GM12878 (cell line): ENCODE results near the gene UCN2. TPM values are rescaled to one million over a fixed set of nuclear protein-coding genes. Genes with fewer than 3 reads are reported as not detected.

Experiments
- ATAC-seq: fragments of 200-7000 bp; cut with Tn5 transposase; 3 replicates; pipeline ENCODE4 v1.9.1; 2020; ENCODE audit warnings: mild to moderate bottlenecking, moderate library complexity
- BruUV-seq: library from RNA; stranded (reverse); fragments of 400-500 nt; replicated peaks from 2 replicates; lab custom pipeline; 2021; lab: Mats Ljungman, UMichigan
- CTCF ChIA-PET: fragments of 300-600 bp; sonication (Branson Sonifier 250); formaldehyde crosslinking; extraction: SDS; loops from one replicate; lab custom pipeline; 2021; ENCODE audit warnings: inconsistent platforms; lab: Yijun Ruan, JAX
- POLR2A ChIA-PET: fragments of 350-600 bp; formaldehyde crosslinking; extraction: SDS; loops from one replicate; lab custom pipeline; 2021; ENCODE audit warnings: inconsistent platforms; lab: Charles Lee
- RAD21 ChIA-PET: fragments of 300-600 bp; sonication (Branson Sonifier 250); formaldehyde crosslinking; loops from one replicate; lab custom pipeline; 2023; ENCODE audit warnings: antibody characterized with exemption; ENCODE audit not compliant: unreplicated experiment; lab: Charles Lee
- SMC1A ChIA-PET: fragments of 300-600 bp; sonication (Branson Sonifier 250); formaldehyde crosslinking; loops from one replicate; lab custom pipeline; 2023; ENCODE audit not compliant: unreplicated experiment, uncharacterized antibody; lab: Charles Lee
- DNase-seq: peaks from one replicate; pipeline ENCODE4 v3.0.0-alpha.2; 2011; ENCODE audit warnings: low read depth, low spot score
- FAIRE-seq: peaks from 3 replicates; lab custom pipeline; 2011; peaks lifted over from hg19 to GRCh38; lab: Jason Lieb, UNC
- H2AFZ ChIP-seq: 2 replicates; pipeline ENCODE4 v1.6.0; 2011; ENCODE audit warnings: low read depth, low read length, control low read depth; ENCODE audit not compliant: control insufficient read depth
- H3K27ac ChIP-seq: 2 replicates; pipeline ENCODE4 v1.5.1; 2011; ENCODE audit warnings: control low read depth; ENCODE audit not compliant: control insufficient read depth, insufficient read depth
- H3K27me3 ChIP-seq, 2 experiments: replicated peaks in 1 of 2; 2 replicates each; pipeline versions ENCODE4 v1.6.0 to v1.6.1; 2011; ENCODE audit warnings: low read length in 1 of 2; ENCODE audit not compliant: control insufficient read depth in 2 of 2, insufficient read depth in 2 of 2
- H3K36me3 ChIP-seq, 2 experiments: 2 replicates each; pipeline ENCODE4 v1.5.1; 2011; ENCODE audit warnings: low read length in 1 of 2; ENCODE audit not compliant: control insufficient read depth in 2 of 2, insufficient read depth in 2 of 2
- H3K4me1 ChIP-seq: 2 replicates; pipeline ENCODE4 v1.6.1; 2011; ENCODE audit warnings: mild to moderate bottlenecking, low read length, moderate library complexity, mixed read lengths; ENCODE audit not compliant: control insufficient read depth, insufficient read depth
- H3K4me2 ChIP-seq: 2 replicates; pipeline ENCODE4 v1.6.0; 2011; ENCODE audit warnings: control low read depth; ENCODE audit not compliant: control insufficient read depth, insufficient read depth
- H3K4me3 ChIP-seq: fragments of 200-600 bp; sonication (generic); 2 replicates; pipeline ENCODE4 v1.5.1; 2016
- H3K79me2 ChIP-seq: 2 replicates; pipeline ENCODE4 v1.6.0; 2011; ENCODE audit warnings: low read length; ENCODE audit not compliant: control insufficient read depth, insufficient read depth
- H3K9ac ChIP-seq: 2 replicates; pipeline ENCODE4 v1.8.0; 2011; ENCODE audit warnings: low read length, control low read depth, mixed read lengths; ENCODE audit not compliant: control insufficient read depth, insufficient read depth
- H3K9me3 ChIP-seq: replicated peaks from 3 replicates; pipeline ENCODE4 v1.5.1; 2011; ENCODE audit warnings: mild to moderate bottlenecking, low read length; ENCODE audit not compliant: control insufficient read depth, insufficient read depth
- H4K20me1 ChIP-seq: 2 replicates; pipeline ENCODE4 v1.6.0; 2011; ENCODE audit not compliant: control insufficient read depth, insufficient read depth
- ATF7 ChIP-seq: fragments of 450-650 bp; IDR thresholded peaks from 2 replicates; pipeline ENCODE4 v1.6.1; 2016; ENCODE audit warnings: low read depth, mild to moderate bottlenecking
- BRCA1 ChIP-seq: IDR thresholded peaks from 2 replicates; pipeline ENCODE4 v1.6.1; 2011; ENCODE audit warnings: low read depth, low read length, improper control_type of control experiment
- CEBPB ChIP-seq, 2 experiments: fragments of 150-350 bp in 1 of 2; IDR thresholded peaks; 2 replicates each; pipeline ENCODE4 v1.6.1; 2012 to 2014; ENCODE audit warnings: low read depth in 2 of 2, low read length in 2 of 2, borderline replicate concordance in 1 of 2, inconsistent platforms in 1 of 2
- EGR1 ChIP-seq, 2 experiments: IDR thresholded peaks; 1 replicate in 1 of 2; 2 replicates in 1 of 2; pipeline ENCODE4 v1.6.1; 2011 to 2012; ENCODE audit warnings: low read depth in 2 of 2, low read length in 2 of 2, borderline replicate concordance in 1 of 2, mild to moderate bottlenecking in 1 of 2, moderate library complexity in 1 of 2
- HCFC1 ChIP-seq: fragments of 150-350 bp; IDR thresholded peaks from 2 replicates; pipeline ENCODE4 v1.6.1; 2014; ENCODE audit warnings: low read length
- HDGF ChIP-seq: fragments of 450-650 bp; IDR thresholded peaks from 2 replicates; pipeline ENCODE4 v1.6.1; 2016; ENCODE audit warnings: antibody characterized with exemption
- IKZF2 ChIP-seq, 2 experiments: fragments of 450-650 bp; IDR thresholded peaks; 2 replicates each; pipeline ENCODE4 v1.6.1; 2017; ENCODE audit warnings: mild to moderate bottlenecking in 2 of 2, moderate library complexity in 2 of 2
- IRF4 ChIP-seq: IDR thresholded peaks from 2 replicates; pipeline ENCODE4 v1.6.1; 2011; ENCODE audit warnings: low read depth, low read length
- NFXL1 ChIP-seq: fragments of 450-650 bp; IDR thresholded peaks from 2 replicates; pipeline ENCODE4 v1.6.1; 2017; ENCODE audit warnings: antibody characterized with exemption, mild to moderate bottlenecking, borderline replicate concordance
- NR2C1 ChIP-seq: fragments of 450-650 bp; IDR thresholded peaks from 2 replicates; pipeline ENCODE4 v1.6.1; 2017; ENCODE audit warnings: antibody characterized with exemption, mild to moderate bottlenecking, moderate library complexity
- NR2C2 ChIP-seq: IDR thresholded peaks from 2 replicates; pipeline ENCODE4 v1.6.1; 2011; ENCODE audit warnings: borderline replicate concordance, low read depth; ENCODE audit not compliant: control insufficient read depth, insufficient read length
- PML ChIP-seq: IDR thresholded peaks from 2 replicates; pipeline ENCODE4 v1.6.1; 2012; ENCODE audit warnings: low read length, inconsistent platforms
- POLR2AphosphoS5 ChIP-seq: IDR thresholded peaks from 2 replicates; pipeline ENCODE4 v1.6.1; 2011; ENCODE audit warnings: mild to moderate bottlenecking, low read length, inconsistent platforms
- SMC3 ChIP-seq: IDR thresholded peaks from 2 replicates; pipeline ENCODE4 v1.6.1; 2011; ENCODE audit warnings: low read length, improper control_type of control experiment, borderline replicate concordance
- SUPT20H ChIP-seq: IDR thresholded peaks from 2 replicates; pipeline ENCODE4 v1.6.1; 2011; ENCODE audit warnings: low read depth, mild to moderate bottlenecking, low read length, moderate library complexity, borderline replicate concordance; ENCODE audit not compliant: control insufficient read depth
- TCF12 ChIP-seq: IDR thresholded peaks from 2 replicates; pipeline ENCODE4 v1.6.1; 2011; ENCODE audit warnings: low read depth, mild to moderate bottlenecking, low read length
- ZNF24 ChIP-seq: fragments of 450-650 bp; IDR thresholded peaks from 2 replicates; pipeline ENCODE4 v1.6.1; 2017; ENCODE audit warnings: antibody characterized with exemption, mild to moderate bottlenecking
- WGBS: methylation state at CpG from one replicate; pipeline ENCODE4 v1.1.6; 2016; ENCODE audit warnings: low lambda C conversion rate; ENCODE audit not compliant: insufficient replicate concordance, insufficient coverage; ENCODE audit errors: missing lambda C conversion rate; 5-methylcytosine and 5-hydroxymethylcytosine counted together
- in situ Hi-C: fragments of 300-500 bp; cut with MboI; formaldehyde crosslinking; loops from 9 replicates; pipeline ENCODE4 v1.14.3; 2018; ENCODE audit warnings: mixed read lengths
- intact Hi-C: fragments of 100-400 bp; cut with micrococcal nuclease; formaldehyde crosslinking; loops from one replicate; pipeline ENCODE4 v1.14.2; 2022; ENCODE audit not compliant: unreplicated experiment
- polyA plus RNA-seq, 11 experiments: library from polyadenylated mRNA; depleted of rRNA in 4 of 11; unstranded in 6 of 11; stranded (reverse) in 5 of 11; fragments of >200 nt; fragmentation: Nextera tagmentation in 4 of 11; fragmentation: Illumina TruSeq in 1 of 11; extraction: Ambion mirVana in 4 of 11; extraction: Trizol in 1 of 11; gene quantifications; 1 replicate in 1 of 11; 2 replicates in 10 of 11; pipeline versions ENCODE4 v1.2.1 to v1.2.3, GENCODE V29; 2011 to 2016; ENCODE audit warnings: inconsistent platforms in 2 of 11, missing spikeins in 2 of 11, low read depth in 1 of 11
- total RNA-seq, 4 experiments: library from RNA; depleted of rRNA in 3 of 4; stranded (reverse); fragments of >200 nt in 3 of 4; fragmentation: Illumina TruSeq in 1 of 4; extraction: Trizol in 1 of 4; gene quantifications; 2 replicates each; pipeline versions ENCODE4 v1.2.1 to v1.2.3, GENCODE V29; 2013 to 2021
- TF ChIP-seq, protein P1 (sequence below): fragments of 450-650 bp; IDR thresholded peaks from 2 replicates; pipeline ENCODE4 v1.6.1; 2016; ENCODE audit warnings: mild to moderate bottlenecking

UCN2 gene
- total and polyA plus RNA-seq, 10 of the 15 experiments (the other 5 are each of a cell fraction or from before 2014, with no cell fraction given) = 0.05 TPM; not detected in 9

DNA sequence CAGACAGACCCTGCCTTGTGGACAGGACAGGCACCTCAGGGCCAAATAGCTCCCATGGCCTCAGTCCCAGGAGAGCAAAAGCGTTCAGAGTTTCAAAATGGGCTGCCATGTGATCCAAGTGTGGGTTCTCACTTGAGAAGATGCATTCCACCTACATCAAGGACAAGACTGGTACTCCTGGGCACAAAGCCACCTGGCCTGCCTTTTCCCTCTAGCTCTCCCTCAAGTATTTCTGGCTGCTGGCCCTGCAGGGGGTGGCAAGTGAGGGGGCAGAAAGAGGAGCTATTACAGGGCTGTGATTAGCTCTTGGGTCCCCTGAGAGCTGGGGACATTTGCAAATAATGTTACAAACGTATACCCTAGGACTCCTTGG, 38.0 kb upstream of the UCN2 start:
- TF ChIP-seq EGR1 (IDR thresholded peaks at IDR 0.05; ENCODE audit: borderline replicate concordance in 1 of 2, low read depth in 2 of 2, low read length in 2 of 2) = no peak
- TF ChIP-seq IKZF2 (IDR thresholded peaks at IDR 0.05) = no peak
- no peak for TF ChIP-seq SUPT20H
- TF ChIP-seq PML = no peak
- TF ChIP-seq SMC3 = no peak
- TF ChIP-seq NR2C2 = no peak
- TF ChIP-seq TCF12 = no peak
- TF ChIP-seq IRF4 = no peak
- TF ChIP-seq NR2C1 = no peak
- no peak for TF ChIP-seq ZNF24
- no peak for TF ChIP-seq CEBPB (IDR thresholded peaks at IDR 0.05; ENCODE audit: borderline replicate concordance in 1 of 2, low read depth in 2 of 2, low read length in 2 of 2)
- TF ChIP-seq HCFC1 = no peak
- no peak for TF ChIP-seq NFXL1
- no peak for TF ChIP-seq POLR2AphosphoS5
- no peak for TF ChIP-seq HDGF
- TF ChIP-seq, protein P1, sequence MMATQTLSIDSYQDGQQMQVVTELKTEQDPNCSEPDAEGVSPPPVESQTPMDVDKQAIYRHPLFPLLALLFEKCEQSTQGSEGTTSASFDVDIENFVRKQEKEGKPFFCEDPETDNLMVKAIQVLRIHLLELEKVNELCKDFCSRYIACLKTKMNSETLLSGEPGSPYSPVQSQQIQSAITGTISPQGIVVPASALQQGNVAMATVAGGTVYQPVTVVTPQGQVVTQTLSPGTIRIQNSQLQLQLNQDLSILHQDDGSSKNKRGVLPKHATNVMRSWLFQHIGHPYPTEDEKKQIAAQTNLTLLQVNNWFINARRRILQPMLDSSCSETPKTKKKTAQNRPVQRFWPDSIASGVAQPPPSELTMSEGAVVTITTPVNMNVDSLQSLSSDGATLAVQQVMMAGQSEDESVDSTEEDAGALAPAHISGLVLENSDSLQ = no peak
- TF ChIP-seq BRCA1 = no peak
- TF ChIP-seq ATF7 = no peak
- TF ChIP-seq, all 136 proteins: peak for 0
- H4K20me1 ChIP-seq = peaks cover 4% of the 10 kb centered on the region; the same call in 1 of the 2 replicates
- H3K27ac ChIP-seq = no peak overlapping the region
- H3K4me1 ChIP-seq = no peaks in the 10 kb centered on the region; the same call in 1 of the 2 replicates
- H3K79me2 ChIP-seq = no peaks in the 10 kb centered on the region
- no peak for ATAC-seq
- intact Hi-C loops (no loop called here), in situ Hi-C loops (no loop called here)
- no peak for FAIRE-seq
- WGBS = 69% methylated on average over 2 of the region's 2 CpGs
- peaks cover 40 to 50% of the 10 kb centered on the region in 2 experiments for H3K36me3 ChIP-seq
- no peaks in the 10 kb centered on the region for H3K9me3 ChIP-seq
- no peak overlapping the region for H3K4me3 ChIP-seq
- H2AFZ ChIP-seq = no peak overlapping the region
- H3K4me2 ChIP-seq = no peak overlapping the region
- H3K9ac ChIP-seq = no peak overlapping the region
- POLR2A ChIA-PET = interaction anchor here (1.1 kb wide), 1 partner anchor 19 kb away, joined by 3 read pairs; no protein-coding TSS in a partner anchor
- CTCF ChIA-PET = no interaction called here
- no TSS peak for BruUV-seq
- no peak for DNase-seq
- SMC1A ChIA-PET = no interaction called here
- RAD21 ChIA-PET = interaction anchor here (0.7 kb wide), 1 partner anchor 491 kb away, joined by 3 read pairs; no protein-coding TSS in a partner anchor
- H3K27me3 ChIP-seq = no peaks in the 10 kb centered on the region
